ENCODE data around the gene ARHGAP19. TPM values are rescaled to one million over a fixed set of nuclear protein-coding genes. Genes with fewer than 3 reads are reported as not detected.

The ARHGAP19 gene
- total and polyA plus RNA-seq, 9 of the 15 experiments (the other 6 are each of a cell fraction or from before 2014, with no cell fraction given): 14.8 to 49.5 (median 26.8) TPM

GRCh38 chr10:97297556-97298222 lies 5.3 kb upstream of the ARHGAP19 start (continued):
- TF ChIP-seq ZBTB40 (IDR thresholded peaks at IDR 0.05): 0 out of 2 replicates have a peak, but pooled peaks have one; percentile 24
- TF ChIP-seq ZBTB40 (CRISPR knock-in tag; IDR thresholded peaks at IDR 0.05): no peak
- peak; percentile 45; the same call in 1 of the 2 replicates for TF ChIP-seq CREB1 (IDR thresholded peaks at IDR 0.05)
- TF ChIP-seq CREB1 (CRISPR knock-in tag; IDR thresholded peaks at IDR 0.05): no peak
- peak; percentile 62; the same call in 1 of the 2 replicates for TF ChIP-seq NFIC (IDR thresholded peaks at IDR 0.05)
- peak; percentile 48 for TF ChIP-seq MEIS2 (IDR thresholded peaks at IDR 0.05; ENCODE audit: partially characterized antibody)
- peak; percentile 65; the same call in 1 of the 2 replicates for TF ChIP-seq STAT5A (IDR thresholded peaks at IDR 0.05; ENCODE audit: borderline replicate concordance, low read length)

Data from K562 (cell line).